ENCODE data around the gene STUM. TPM values are rescaled to one million over a fixed set of nuclear protein-coding genes. Genes with fewer than 3 reads are reported as not detected.

Gene STUM
- total and polyA plus RNA-seq, 10 of the 15 experiments (the other 5 are each of a cell fraction or from before 2014, with no cell fraction given): under 0.01 to 0.15 (median 0.09) TPM; not detected in 5

DNA sequence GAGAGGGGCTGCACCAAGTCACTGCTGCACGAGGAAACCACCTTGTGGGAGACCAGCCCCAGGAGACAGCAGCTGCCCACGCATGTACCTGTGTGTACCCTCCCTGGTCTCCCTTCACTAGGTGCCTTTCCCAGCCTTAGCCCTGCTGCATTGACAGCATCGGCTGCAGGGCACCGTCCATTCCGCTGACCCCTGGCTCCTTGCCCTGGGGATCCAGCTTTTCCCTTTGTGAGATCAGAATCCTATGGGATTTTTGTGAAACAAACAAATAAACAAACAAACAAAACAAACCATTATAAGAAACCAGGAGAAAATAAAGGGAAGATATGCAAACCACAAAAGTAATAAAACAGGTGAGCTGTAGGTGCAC lies 2.1 kb downstream of the STUM start:
- BruUV-seq (replicated peaks): no TSS peak
- ChIA-PET CTCF (interaction anchor here (0.9 to 1.6 kb wide), 5 partner anchors 9 to 278 kb away, joined by 3 to 8 read pairs (median 4); no protein-coding TSS in a partner anchor), SMC1A (ENCODE audit: uncharacterized antibody, unreplicated experiment) (interaction anchor here (0.6 to 1.6 kb wide), 2 partner anchors 17 to 194 kb away, joined by 3 read pairs; no protein-coding TSS in a partner anchor), RAD21 (ENCODE audit: unreplicated experiment) (interaction anchor here (1.3 kb wide), 1 partner anchor 24 kb away, joined by 3 read pairs; no protein-coding TSS in a partner anchor), POLR2A (no interaction called here)
- Histone ChIP-seq H3K4me3 (no peak overlapping the region), H3K9me3 (replicated peaks; ENCODE audit: control insufficient read depth, insufficient read depth, low read length) (no peaks in the 10 kb centered on the region), H3K4me1 (ENCODE audit: control insufficient read depth, insufficient read depth, low read length) (peaks cover 9% of the 10 kb centered on the region), H3K79me2 (ENCODE audit: control insufficient read depth, insufficient read depth, low read length) (no peaks in the 10 kb centered on the region), H3K27ac (ENCODE audit: control insufficient read depth, insufficient read depth) (no peak overlapping the region), H3K4me2 (ENCODE audit: control insufficient read depth, insufficient read depth) (no peak overlapping the region), H4K20me1 (ENCODE audit: control insufficient read depth, insufficient read depth) (no peaks in the 10 kb centered on the region), H3K27me3 (replicated peaks in 1 of 2; ENCODE audit: control insufficient read depth in 2 of 2, insufficient read depth in 2 of 2, low read length in 1 of 2) (peaks cover 11 to 12% of the 10 kb centered on the region in 2 experiments; a peak in 3 of 4 replicates), H3K9ac (ENCODE audit: control insufficient read depth, insufficient read depth, low read length) (no peak overlapping the region), H2AFZ (ENCODE audit: control insufficient read depth, low read depth, low read length) (no peak overlapping the region), H3K36me3 (ENCODE audit: control insufficient read depth in 2 of 2, insufficient read depth in 2 of 2, low read length in 1 of 2) (no peaks in the 10 kb centered on the region)
- 38% methylated on average over 5 of the region's 5 CpGs for WGBS (ENCODE audit: insufficient coverage, insufficient replicate concordance, low lambda C conversion rate, missing lambda C conversion rate)
- in situ Hi-C loops (cut with MboI) (no loop called here), intact Hi-C loops (cut with micrococcal nuclease; ENCODE audit: unreplicated experiment) (no loop called here)
- FAIRE-seq (no peak), ATAC-seq (no peak), DNase-seq (ENCODE audit: low read depth, low spot score) (no peak)
- TF ChIP-seq NR2C2 (IDR thresholded peaks at IDR 0.05; ENCODE audit: borderline replicate concordance, control insufficient read depth, insufficient read length, low read depth) (no peak), WRNIP1 (IDR thresholded peaks at IDR 0.05; ENCODE audit: borderline replicate concordance, low read depth, low read length) (no peak), NBN (IDR thresholded peaks at IDR 0.05) (no peak), NR2F1 (conservative IDR thresholded peaks at IDR 0.05) (no peak), SIN3A (IDR thresholded peaks at IDR 0.05; ENCODE audit: low read depth, low read length) (no peak), TBL1XR1 (IDR thresholded peaks at IDR 0.05; ENCODE audit: low read depth, low read length) (no peak), ESRRA (IDR thresholded peaks at IDR 0.05; ENCODE audit: low read length) (no peak)
- TF ChIP-seq, protein P1, sequence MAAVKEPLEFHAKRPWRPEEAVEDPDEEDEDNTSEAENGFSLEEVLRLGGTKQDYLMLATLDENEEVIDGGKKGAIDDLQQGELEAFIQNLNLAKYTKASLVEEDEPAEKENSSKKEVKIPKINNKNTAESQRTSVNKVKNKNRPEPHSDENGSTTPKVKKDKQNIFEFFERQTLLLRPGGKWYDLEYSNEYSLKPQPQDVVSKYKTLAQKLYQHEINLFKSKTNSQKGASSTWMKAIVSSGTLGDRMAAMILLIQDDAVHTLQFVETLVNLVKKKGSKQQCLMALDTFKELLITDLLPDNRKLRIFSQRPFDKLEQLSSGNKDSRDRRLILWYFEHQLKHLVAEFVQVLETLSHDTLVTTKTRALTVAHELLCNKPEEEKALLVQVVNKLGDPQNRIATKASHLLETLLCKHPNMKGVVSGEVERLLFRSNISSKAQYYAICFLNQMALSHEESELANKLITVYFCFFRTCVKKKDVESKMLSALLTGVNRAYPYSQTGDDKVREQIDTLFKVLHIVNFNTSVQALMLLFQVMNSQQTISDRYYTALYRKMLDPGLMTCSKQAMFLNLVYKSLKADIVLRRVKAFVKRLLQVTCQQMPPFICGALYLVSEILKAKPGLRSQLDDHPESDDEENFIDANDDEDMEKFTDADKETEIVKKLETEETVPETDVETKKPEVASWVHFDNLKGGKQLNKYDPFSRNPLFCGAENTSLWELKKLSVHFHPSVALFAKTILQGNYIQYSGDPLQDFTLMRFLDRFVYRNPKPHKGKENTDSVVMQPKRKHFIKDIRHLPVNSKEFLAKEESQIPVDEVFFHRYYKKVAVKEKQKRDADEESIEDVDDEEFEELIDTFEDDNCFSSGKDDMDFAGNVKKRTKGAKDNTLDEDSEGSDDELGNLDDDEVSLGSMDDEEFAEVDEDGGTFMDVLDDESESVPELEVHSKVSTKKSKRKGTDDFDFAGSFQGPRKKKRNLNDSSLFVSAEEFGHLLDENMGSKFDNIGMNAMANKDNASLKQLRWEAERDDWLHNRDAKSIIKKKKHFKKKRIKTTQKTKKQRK (IDR thresholded peaks at IDR 0.05; ENCODE audit: low read depth, low read length): no peak
- TF ChIP-seq, protein P2, sequence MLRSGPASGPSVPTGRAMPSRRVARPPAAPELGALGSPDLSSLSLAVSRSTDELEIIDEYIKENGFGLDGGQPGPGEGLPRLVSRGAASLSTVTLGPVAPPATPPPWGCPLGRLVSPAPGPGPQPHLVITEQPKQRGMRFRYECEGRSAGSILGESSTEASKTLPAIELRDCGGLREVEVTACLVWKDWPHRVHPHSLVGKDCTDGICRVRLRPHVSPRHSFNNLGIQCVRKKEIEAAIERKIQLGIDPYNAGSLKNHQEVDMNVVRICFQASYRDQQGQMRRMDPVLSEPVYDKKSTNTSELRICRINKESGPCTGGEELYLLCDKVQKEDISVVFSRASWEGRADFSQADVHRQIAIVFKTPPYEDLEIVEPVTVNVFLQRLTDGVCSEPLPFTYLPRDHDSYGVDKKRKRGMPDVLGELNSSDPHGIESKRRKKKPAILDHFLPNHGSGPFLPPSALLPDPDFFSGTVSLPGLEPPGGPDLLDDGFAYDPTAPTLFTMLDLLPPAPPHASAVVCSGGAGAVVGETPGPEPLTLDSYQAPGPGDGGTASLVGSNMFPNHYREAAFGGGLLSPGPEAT (IDR thresholded peaks at IDR 0.05; ENCODE audit: low read depth): no peak
- TF ChIP-seq, protein P3, sequence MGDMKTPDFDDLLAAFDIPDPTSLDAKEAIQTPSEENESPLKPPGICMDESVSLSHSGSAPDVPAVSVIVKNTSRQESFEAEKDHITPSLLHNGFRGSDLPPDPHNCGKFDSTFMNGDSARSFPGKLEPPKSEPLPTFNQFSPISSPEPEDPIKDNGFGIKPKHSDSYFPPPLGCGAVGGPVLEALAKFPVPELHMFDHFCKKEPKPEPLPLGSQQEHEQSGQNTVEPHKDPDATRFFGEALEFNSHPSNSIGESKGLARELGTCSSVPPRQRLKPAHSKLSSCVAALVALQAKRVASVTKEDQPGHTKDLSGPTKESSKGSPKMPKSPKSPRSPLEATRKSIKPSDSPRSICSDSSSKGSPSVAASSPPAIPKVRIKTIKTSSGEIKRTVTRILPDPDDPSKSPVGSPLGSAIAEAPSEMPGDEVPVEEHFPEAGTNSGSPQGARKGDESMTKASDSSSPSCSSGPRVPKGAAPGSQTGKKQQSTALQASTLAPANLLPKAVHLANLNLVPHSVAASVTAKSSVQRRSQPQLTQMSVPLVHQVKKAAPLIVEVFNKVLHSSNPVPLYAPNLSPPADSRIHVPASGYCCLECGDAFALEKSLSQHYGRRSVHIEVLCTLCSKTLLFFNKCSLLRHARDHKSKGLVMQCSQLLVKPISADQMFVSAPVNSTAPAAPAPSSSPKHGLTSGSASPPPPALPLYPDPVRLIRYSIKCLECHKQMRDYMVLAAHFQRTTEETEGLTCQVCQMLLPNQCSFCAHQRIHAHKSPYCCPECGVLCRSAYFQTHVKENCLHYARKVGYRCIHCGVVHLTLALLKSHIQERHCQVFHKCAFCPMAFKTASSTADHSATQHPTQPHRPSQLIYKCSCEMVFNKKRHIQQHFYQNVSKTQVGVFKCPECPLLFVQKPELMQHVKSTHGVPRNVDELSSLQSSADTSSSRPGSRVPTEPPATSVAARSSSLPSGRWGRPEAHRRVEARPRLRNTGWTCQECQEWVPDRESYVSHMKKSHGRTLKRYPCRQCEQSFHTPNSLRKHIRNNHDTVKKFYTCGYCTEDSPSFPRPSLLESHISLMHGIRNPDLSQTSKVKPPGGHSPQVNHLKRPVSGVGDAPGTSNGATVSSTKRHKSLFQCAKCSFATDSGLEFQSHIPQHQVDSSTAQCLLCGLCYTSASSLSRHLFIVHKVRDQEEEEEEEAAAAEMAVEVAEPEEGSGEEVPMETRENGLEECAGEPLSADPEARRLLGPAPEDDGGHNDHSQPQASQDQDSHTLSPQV (IDR thresholded peaks at IDR 0.05): no peak
